H1 (cell line): ENCODE data around the gene ZBTB42. TPM values are rescaled to one million over a fixed set of nuclear protein-coding genes. Genes with fewer than 3 reads are reported as not detected.

ENCODE experiments used
- CTCF ChIA-PET: fragments of 300-600 bp; sonication (Branson Sonifier 250); formaldehyde crosslinking; loops from one replicate; lab custom pipeline; 2021; ENCODE audit not compliant: partially characterized antibody; lab: Charles Lee
- POLR2A ChIA-PET: fragments of 300-600 bp; sonication (Branson Sonifier 250); formaldehyde crosslinking; loops from one replicate; lab custom pipeline; 2021; ENCODE audit warnings: inconsistent platforms; ENCODE audit not compliant: partially characterized antibody; lab: Charles Lee
- DNase-seq, 2 experiments: peaks; one replicate each; pipeline versions ENCODE4 v3.0.0 to v3.0.0-alpha.2; 2010 to 2022; ENCODE audit warnings: low spot score in 2 of 2, low read depth in 1 of 2, mixed read lengths in 1 of 2
- FAIRE-seq: peaks from 2 replicates; lab custom pipeline; 2011; peaks lifted over from hg19 to GRCh38; lab: Jason Lieb, UNC
- H2AFZ ChIP-seq: 2 replicates; pipeline ENCODE4 v1.8.1; 2012; ENCODE audit warnings: low read length, inconsistent platforms
- H2AK5ac ChIP-seq: 2 replicates; pipeline ENCODE4 v1.6.1; 2013; ENCODE audit warnings: low read depth, low read length
- H2BK120ac ChIP-seq: replicated peaks from 2 replicates; pipeline ENCODE3; 2013; ENCODE audit warnings: low read depth, low read length, inconsistent platforms
- H2BK12ac ChIP-seq: 2 replicates; pipeline ENCODE4 v1.6.1; 2013; ENCODE audit warnings: low read depth, low read length
- H2BK15ac ChIP-seq: 2 replicates; pipeline ENCODE4 v1.6.1; 2013; ENCODE audit warnings: low read length
- H2BK20ac ChIP-seq: 2 replicates; pipeline ENCODE4 v1.6.1; 2013; ENCODE audit warnings: low read length
- H2BK5ac ChIP-seq: 2 replicates; pipeline ENCODE4 v1.6.1; 2013; ENCODE audit warnings: low read depth, low read length
- H3K14ac ChIP-seq: 2 replicates; pipeline ENCODE4 v1.6.1; 2013; ENCODE audit warnings: inconsistent platforms; ENCODE audit not compliant: insufficient read length
- H3K18ac ChIP-seq: 2 replicates; pipeline ENCODE4 v1.6.1; 2013; ENCODE audit warnings: low read length; ENCODE audit errors: extremely low read depth
- H3K23ac ChIP-seq: 2 replicates; pipeline ENCODE4 v1.6.1; 2013; ENCODE audit warnings: inconsistent platforms; ENCODE audit not compliant: insufficient read length
- H3K23me2 ChIP-seq: 2 replicates; pipeline ENCODE4 v1.6.1; 2013; ENCODE audit warnings: low read depth, low read length
- H3K27ac ChIP-seq: 2 replicates; pipeline ENCODE4 v1.6.1; 2011; ENCODE audit warnings: low read depth, low read length, inconsistent platforms
- H3K27me3 ChIP-seq, 4 experiments: replicated peaks in 1 of 4; 1 replicate in 1 of 4; 2 replicates in 3 of 4; pipeline versions ENCODE4 v1.6.1 to v1.8.1; 2011 to 2013; ENCODE audit warnings: low read length in 3 of 4, mild to moderate bottlenecking in 3 of 4, inconsistent platforms in 2 of 4, mixed read lengths in 2 of 4, moderate library complexity in 1 of 4; ENCODE audit not compliant: control insufficient read depth in 3 of 4, insufficient read depth in 3 of 4; ENCODE audit errors: extremely low read depth in 1 of 4
- H3K36me3 ChIP-seq, 4 experiments: 2 replicates each; pipeline versions ENCODE4 v1.6.1 to v1.8.1; 2011 to 2013; ENCODE audit warnings: mild to moderate bottlenecking in 4 of 4, low read length in 3 of 4, moderate library complexity in 2 of 4, control low read depth in 1 of 4, inconsistent platforms in 1 of 4; ENCODE audit not compliant: insufficient read depth in 4 of 4, control insufficient read depth in 2 of 4
- H3K4ac ChIP-seq: replicated peaks from 2 replicates; pipeline ENCODE3; 2013; ENCODE audit warnings: low read length, low read depth, mixed read lengths, inconsistent platforms; ENCODE audit not compliant: insufficient read length
- H3K4me1 ChIP-seq, 4 experiments: replicated peaks in 1 of 4; 1 replicate in 1 of 4; 2 replicates in 3 of 4; pipeline versions ENCODE4 v1.6.1 to v1.8.1; 2011 to 2013; ENCODE audit warnings: low read length in 3 of 4, inconsistent platforms in 2 of 4, mixed read lengths in 1 of 4; ENCODE audit not compliant: insufficient read depth in 4 of 4, control insufficient read depth in 3 of 4
- H3K4me2 ChIP-seq, 2 experiments: 2 replicates each; pipeline versions ENCODE4 v1.6.1 to v1.8.1; 2011 to 2013; ENCODE audit warnings: low read depth in 2 of 2, low read length in 2 of 2, control low read depth in 1 of 2, inconsistent platforms in 1 of 2, mild to moderate bottlenecking in 1 of 2; ENCODE audit not compliant: insufficient read depth in 1 of 2
- H3K4me3 ChIP-seq, 4 experiments: fragments of 200-600, 300-600 bp in 1 of 4; sonication (generic), shearing (Covaris generic), sonication (Bioruptor Twin) in 1 of 4; 2 replicates each; pipeline versions ENCODE4 v1.5.1 to v1.8.1; 2011 to 2016; ENCODE audit warnings: low read length in 4 of 4, low read depth in 3 of 4, control low read depth in 2 of 4, inconsistent platforms in 2 of 4, mild to moderate bottlenecking in 2 of 4, mixed read lengths in 1 of 4, moderate library complexity in 1 of 4; ENCODE audit not compliant: insufficient read depth in 2 of 4; ENCODE audit errors: extremely low read depth in 1 of 4
- H3K56ac ChIP-seq: replicated peaks from 2 replicates; pipeline ENCODE3; 2013; ENCODE audit warnings: low read depth, mild to moderate bottlenecking, mixed read lengths, low read length, inconsistent platforms; ENCODE audit not compliant: insufficient read length
- H3K79me1 ChIP-seq: 2 replicates; pipeline ENCODE4 v1.6.1; 2013; ENCODE audit warnings: low read depth, low read length, control low read depth
- H3K79me2 ChIP-seq, 2 experiments: 2 replicates each; pipeline versions ENCODE4 v1.6.1 to v1.8.1; 2012 to 2013; ENCODE audit warnings: low read length in 2 of 2, mild to moderate bottlenecking in 2 of 2, inconsistent platforms in 1 of 2; ENCODE audit not compliant: insufficient read depth in 2 of 2, control insufficient read depth in 1 of 2
- H3K9ac ChIP-seq, 4 experiments: replicated peaks in 1 of 4; 1 replicate in 1 of 4; 2 replicates in 3 of 4; pipeline versions ENCODE4 v1.6.1 to v1.8.1; 2011 to 2013; ENCODE audit warnings: low read depth in 3 of 4, low read length in 3 of 4, control low read depth in 2 of 4, mild to moderate bottlenecking in 2 of 4, moderate library complexity in 2 of 4, inconsistent platforms in 1 of 4; ENCODE audit errors: extremely low read depth in 1 of 4
- H3K9me3 ChIP-seq, 2 experiments: 2 replicates each; pipeline versions ENCODE4 v1.6.1 to v1.8.1; 2012 to 2013; ENCODE audit warnings: mild to moderate bottlenecking in 2 of 2, moderate library complexity in 2 of 2, control low read depth in 1 of 2, inconsistent platforms in 1 of 2, low read depth in 1 of 2, low read length in 1 of 2, mixed read lengths in 1 of 2; ENCODE audit not compliant: insufficient read depth in 2 of 2
- H4K20me1 ChIP-seq, 2 experiments: replicated peaks in 1 of 2; 2 replicates each; pipeline versions ENCODE3 to v1.8.1; 2011 to 2013; ENCODE audit warnings: inconsistent platforms in 2 of 2, low read length in 2 of 2, mild to moderate bottlenecking in 1 of 2; ENCODE audit not compliant: insufficient read depth in 2 of 2, control insufficient read depth in 1 of 2
- H4K5ac ChIP-seq: 2 replicates; pipeline ENCODE4 v1.6.1; 2013; ENCODE audit warnings: low read length, low read depth, mixed read lengths, inconsistent platforms; ENCODE audit not compliant: insufficient read length
- H4K8ac ChIP-seq: 2 replicates; pipeline ENCODE4 v1.8.0; 2013; ENCODE audit warnings: mild to moderate bottlenecking, moderate library complexity, low read length, inconsistent platforms; ENCODE audit not compliant: insufficient read depth; ENCODE audit errors: extremely low read depth
- H4K91ac ChIP-seq: replicated peaks from 2 replicates; pipeline ENCODE3; 2013; ENCODE audit warnings: low read length, mixed read lengths, inconsistent platforms; ENCODE audit not compliant: insufficient read length
- MAFK ChIP-seq: IDR thresholded peaks from 2 replicates; pipeline ENCODE4 v1.6.1; 2012; ENCODE audit warnings: low read depth, mild to moderate bottlenecking, improper control_type of control experiment, low read length
- PHF8 ChIP-seq: fragments of 200-600 bp; sonication (generic); conservative IDR thresholded peaks from 2 replicates; pipeline ENCODE4 v1.7.1; 2012; ENCODE audit warnings: low read depth, mild to moderate bottlenecking, inconsistent platforms, low read length, moderate library complexity
- SP4 ChIP-seq: IDR thresholded peaks from 2 replicates; pipeline ENCODE4 v1.6.1; 2012; ENCODE audit warnings: low read length, inconsistent platforms
- TBP ChIP-seq: IDR thresholded peaks from 2 replicates; pipeline ENCODE4 v1.6.1; 2011; ENCODE audit warnings: low read depth, low read length, improper control_type of control experiment
- WGBS, 2 experiments: shearing (Covaris generic) in 1 of 2; methylation state at CpG; one replicate each; pipeline versions ENCODE4 v1.1.6 to v1.1.7; 2013 to 2015; ENCODE audit warnings: low lambda C conversion rate in 2 of 2, mixed read lengths in 2 of 2, inconsistent platforms in 1 of 2, low coverage in 1 of 2, missing lambda C conversion rate in 1 of 2; ENCODE audit not compliant: insufficient replicate concordance in 2 of 2, insufficient coverage in 1 of 2, insufficient read length in 1 of 2; ENCODE audit errors: extremely low coverage in 1 of 2, missing lambda C conversion rate in 1 of 2; 5-methylcytosine and 5-hydroxymethylcytosine counted together
- polyA plus RNA-seq, 7 experiments: library from polyadenylated mRNA; depleted of rRNA in 3 of 7; stranded (reverse) in 5 of 7; unstranded in 2 of 7; fragments of >200 nt in 5 of 7; fragments of 200-250 nt in 2 of 7; gene quantifications; 1 replicate in 5 of 7; 2 replicates in 1 of 7; 4 replicates in 1 of 7; pipeline versions ENCODE4 v1.2.1 to v1.2.3, GENCODE V29; 2011 to 2013; ENCODE audit warnings: missing spikeins in 2 of 7, mixed read lengths in 2 of 7
- total RNA-seq: library from RNA; stranded (reverse); fragmentation: NEBNext Ultra II Directional; extraction: Animal tissue kit (Norgen Biotek cat#: 25700); gene quantifications from 2 replicates; pipeline ENCODE4 v1.2.1, GENCODE V29; 2021

The ZBTB42 gene
- total and polyA plus RNA-seq, 2 of the 8 experiments (the other 6 are each of a cell fraction or from before 2014, with no cell fraction given), result 2.8 to 3.1 TPM

DNA sequence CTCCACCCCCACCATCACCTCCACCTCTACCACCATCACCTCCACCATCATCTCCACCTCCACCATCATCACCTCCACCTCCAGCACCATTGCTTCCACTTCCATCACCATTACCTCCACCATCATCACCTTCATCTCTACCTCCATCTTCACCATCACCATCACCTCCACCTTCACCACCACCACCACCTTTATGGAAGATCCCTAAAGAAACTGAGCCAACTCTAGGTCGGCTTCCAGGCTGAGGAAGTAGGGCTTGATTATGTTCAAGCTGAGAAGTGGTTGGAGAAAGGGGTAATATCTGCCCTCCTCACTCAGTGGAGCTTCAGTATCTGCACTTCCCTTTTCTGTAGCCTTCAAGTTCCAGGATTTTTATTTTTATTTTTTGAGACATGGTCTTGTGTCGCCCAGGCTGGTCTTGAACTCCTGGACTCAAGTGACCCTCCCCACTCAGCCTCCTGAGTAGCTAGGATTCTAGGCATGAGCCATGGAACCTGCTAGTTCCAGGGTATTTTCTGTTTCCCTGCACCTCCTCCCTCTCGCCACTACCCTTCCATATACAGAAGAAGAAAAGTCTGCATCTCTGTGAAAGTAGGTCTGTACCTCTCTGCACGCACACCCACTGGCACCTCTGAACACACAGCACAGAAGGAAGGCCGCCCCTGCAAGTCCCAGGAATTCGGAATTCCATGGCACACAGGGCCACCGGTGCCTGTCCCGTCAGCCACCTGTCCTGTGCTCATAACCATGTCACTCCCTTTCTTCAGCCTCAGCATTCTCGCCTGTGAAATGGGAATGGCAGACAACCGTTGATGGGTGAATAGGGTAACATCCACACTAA lies 5.9 kb downstream of the ZBTB42 start:
- whole genome bisulfite sequencing, 2 experiments, result 85% methylated on average over 10 of the region's 10 CpGs; no CpG with 5 or more reads in 1 of the 2 experiments
- POLR2A ChIA-PET, result interaction anchor here (1.2 kb wide), 1 partner anchor 12 kb away, joined by 4 read pairs; no protein-coding TSS in a partner anchor

More for the DNA sequence above, 5.9 kb downstream of the ZBTB42 start:
- peaks cover under 1 to 8% of the 10 kb centered on the region in 2 experiments for H4K20me1 ChIP-seq
- H3K18ac ChIP-seq, result no peak overlapping the region
- H2BK20ac ChIP-seq, result no peak overlapping the region
- H3K27ac ChIP-seq, result no peak overlapping the region
- H3K27me3 ChIP-seq, result peaks cover 8 to 16% (median 10%) of the 10 kb centered on the region in 4 experiments
- H2BK12ac ChIP-seq, result no peak overlapping the region
- no peak overlapping the region for H3K4me3 ChIP-seq
- peaks cover 3% of the 10 kb centered on the region; the same call in 1 of the 2 replicates for H3K23me2 ChIP-seq
- H4K91ac ChIP-seq, result no peak overlapping the region
- no peak overlapping the region for H3K4ac ChIP-seq
- H2BK120ac ChIP-seq, result no peak overlapping the region
- TF ChIP-seq SP4, result no peak
- TF ChIP-seq PHF8, result no peak
- TF ChIP-seq TBP, result no peak
- TF ChIP-seq MAFK, result no peak
- H2AFZ ChIP-seq, result no peak overlapping the region
- H3K79me1 ChIP-seq, result no peaks in the 10 kb centered on the region
- FAIRE-seq (no peak), DNase-seq (no peak)
- H3K79me2 ChIP-seq, result no peaks in the 10 kb centered on the region
- no peak overlapping the region for H2AK5ac ChIP-seq
- H3K9me3 ChIP-seq, result no peaks in the 10 kb centered on the region
- H4K5ac ChIP-seq, result no peak overlapping the region
- no peak overlapping the region for H3K14ac ChIP-seq
- H4K8ac ChIP-seq, result no peak overlapping the region
- peaks cover 0 to 2% (median 0%) of the 10 kb centered on the region in 4 experiments; a peak in 2 of 7 replicates for H3K4me1 ChIP-seq
- CTCF ChIA-PET, result interaction anchor here (1.0 kb wide), 1 partner anchor 29 kb away, joined by 4 read pairs; no protein-coding TSS in a partner anchor
- no peak overlapping the region for H2BK5ac ChIP-seq
- H2BK15ac ChIP-seq, result no peak overlapping the region
- H3K36me3 ChIP-seq, result no peaks in the 10 kb centered on the region
- no peak overlapping the region for H3K23ac ChIP-seq
- no peak overlapping the region for H3K4me2 ChIP-seq
- H3K56ac ChIP-seq, result peak overlapping the region; percentile 10
- H3K9ac ChIP-seq, result no peak overlapping the region
